B cell (primary cell): ENCODE measurements around the gene ZNF597. TPM values are rescaled to one million over a fixed set of nuclear protein-coding genes. Genes with fewer than 3 reads are reported as not detected.

Source experiments
- ATAC-seq: fragments of 200-7000 bp; cut with Tn5 transposase; one replicate; pipeline ENCODE4 v1.10.0; 2021; ENCODE audit warnings: low read depth, mild to moderate bottlenecking, moderate number of reproducible peaks, moderate library complexity
- CTCF ChIA-PET: fragments of 350-600 bp; sonication (Branson Sonifier 250); formaldehyde crosslinking; loops from one replicate; lab custom pipeline; 2021; ENCODE audit warnings: antibody characterized with exemption, inconsistent platforms; lab: Charles Lee
- POLR2A ChIA-PET: fragments of 350-600 bp; sonication (Branson Sonifier 250); formaldehyde crosslinking; loops from one replicate; lab custom pipeline; 2021; ENCODE audit warnings: antibody characterized with exemption; lab: Charles Lee
- DNase-seq: peaks from one replicate; pipeline ENCODE4 v3.0.0; 2013
- H2AFZ ChIP-seq: 2 replicates; pipeline ENCODE4 v1.6.1; 2012; ENCODE audit warnings: mild to moderate bottlenecking, low read depth, low read length; ENCODE audit not compliant: insufficient read depth, poor library complexity, severe bottlenecking
- H3K27ac ChIP-seq, 2 donors: 1 replicate in 1 of 2; 2 replicates in 1 of 2; pipeline ENCODE4 v1.5.1; 2012 to 2013; ENCODE audit warnings: low read length in 2 of 2, mild to moderate bottlenecking in 2 of 2, moderate library complexity in 1 of 2
- H3K27me3 ChIP-seq, 4 experiments: fragments of 200-600 bp in 1 of 4; sonication (generic) in 1 of 4; replicated peaks in 1 of 4; 1 replicate in 2 of 4; 2 replicates in 2 of 4; pipeline versions ENCODE4 v1.6.1 to v1.7.0; 2013 to 2016; ENCODE audit warnings: low read length in 3 of 4, mild to moderate bottlenecking in 2 of 4, mixed read lengths in 1 of 4, moderate library complexity in 1 of 4; ENCODE audit not compliant: insufficient read depth in 4 of 4, control insufficient read depth in 3 of 4; ENCODE audit errors: control extremely low read depth in 1 of 4
- H3K36me3 ChIP-seq, 2 experiments: replicated peaks in 1 of 2; 1 replicate in 1 of 2; 2 replicates in 1 of 2; pipeline versions ENCODE4 v1.6.1 to v1.7.1; 2013; ENCODE audit warnings: low read length in 1 of 2; ENCODE audit not compliant: insufficient read depth in 2 of 2, control insufficient read depth in 1 of 2; ENCODE audit errors: control extremely low read depth in 1 of 2, extremely low read depth in 1 of 2
- H3K4me1 ChIP-seq, 2 donors: fragments of 200-600 bp in 1 of 2; sonication (generic) in 1 of 2; 1 replicate in 1 of 2; 2 replicates in 1 of 2; pipeline versions ENCODE4 v1.5.1 to v1.6.1; 2013 to 2017; ENCODE audit warnings: low read length in 2 of 2; ENCODE audit not compliant: control insufficient read depth in 2 of 2, insufficient read depth in 2 of 2
- H3K4me2 ChIP-seq: replicated peaks from 2 replicates; pipeline ENCODE3; 2012; ENCODE audit warnings: mild to moderate bottlenecking, low read depth, low read length; ENCODE audit not compliant: poor library complexity, severe bottlenecking
- H3K4me3 ChIP-seq, 5 experiments: fragments of 200-600 bp in 1 of 5; sonication (generic) in 1 of 5; 1 replicate in 3 of 5; 2 replicates in 2 of 5; pipeline versions ENCODE4 v1.5.1 to v1.7.0; 2011 to 2016; ENCODE audit warnings: low read length in 4 of 5, mild to moderate bottlenecking in 4 of 5, low read depth in 2 of 5, control low read depth in 1 of 5, moderate library complexity in 1 of 5; ENCODE audit not compliant: insufficient read depth in 1 of 5; ENCODE audit errors: control extremely low read depth in 1 of 5, extremely low read depth in 1 of 5
- H3K79me2 ChIP-seq: fragments of 200-600 bp; sonication (generic); one replicate; pipeline ENCODE4 v1.6.0; 2016; ENCODE audit warnings: low read length; ENCODE audit not compliant: control insufficient read depth, insufficient read depth
- H3K9ac ChIP-seq: fragments of 200-600 bp; sonication (generic); 2 replicates; pipeline ENCODE4 v1.6.1; 2017; ENCODE audit warnings: mild to moderate bottlenecking, low read length, moderate library complexity
- H3K9me3 ChIP-seq, 3 donors: one replicate each; pipeline versions ENCODE4 v1.6.1 to v1.7.1; 2013; ENCODE audit warnings: low read length in 2 of 3; ENCODE audit not compliant: control insufficient read depth in 2 of 3, insufficient read depth in 1 of 3; ENCODE audit errors: control extremely low read depth in 1 of 3
- H4K20me1 ChIP-seq: 2 replicates; pipeline ENCODE4 v1.6.0; 2012; ENCODE audit warnings: mild to moderate bottlenecking, low read length; ENCODE audit not compliant: insufficient read depth, control insufficient read depth, poor library complexity, severe bottlenecking
- H3K27ac Mint-ChIP-seq: one replicate; pipeline ENCODE4 v1.8.0; 2021; ENCODE audit warnings: mixed read lengths
- H3K27me3 Mint-ChIP-seq: one replicate; pipeline ENCODE4 v1.8.0; 2021; ENCODE audit warnings: mixed read lengths
- H3K4me1 Mint-ChIP-seq: one replicate; pipeline ENCODE4 v1.8.0; 2021; ENCODE audit warnings: mixed read lengths
- H3K4me3 Mint-ChIP-seq: one replicate; pipeline ENCODE4 v1.8.0; 2021; ENCODE audit warnings: mixed read lengths
- H3K9me3 Mint-ChIP-seq: one replicate; pipeline ENCODE4 v1.8.0; 2022; ENCODE audit warnings: mixed read lengths; ENCODE audit not compliant: insufficient read depth
- CTCF ChIP-seq: fragments of 200-600 bp; IDR thresholded peaks from one replicate; pipeline ENCODE4 v1.8.0; 2022; ENCODE audit warnings: antibody characterized with exemption, mild to moderate bottlenecking
- EZH2 ChIP-seq: IDR thresholded peaks from 2 replicates; pipeline ENCODE4 v1.6.1; 2012; ENCODE audit warnings: borderline replicate concordance, low read depth, mild to moderate bottlenecking, moderate library complexity, low read length; ENCODE audit not compliant: insufficient read depth, poor library complexity, severe bottlenecking
- WGBS: methylation state at CpG from one replicate; pipeline ENCODE4 v1.1.5; 2013; ENCODE audit warnings: missing lambda C conversion rate; ENCODE audit not compliant: insufficient coverage; 5-methylcytosine and 5-hydroxymethylcytosine counted together
- intact Hi-C: fragments of 100-400 bp; cut with micrococcal nuclease; formaldehyde crosslinking; loops from one replicate; pipeline ENCODE4 v1.10.0; 2022
- polyA plus RNA-seq: library from polyadenylated mRNA; depleted of rRNA; stranded (reverse); fragments of >200 nt; gene quantifications from 2 replicates; pipeline ENCODE4 v1.2.3, GENCODE V29; 2012
- total RNA-seq, 2 donors: library from RNA; stranded (reverse); fragments of 120-200 nt in 1 of 2; gene quantifications; 1 replicate in 1 of 2; 2 replicates in 1 of 2; pipeline versions ENCODE4 v1.2.3 to v1.2.4, GENCODE V29; 2013 to 2022

ZNF597 gene
- total and polyA plus RNA-seq, 2 donors (not counting 1 experiment from before 2014, with no cell fraction given): 1.3 to 5.0 TPM

DNA sequence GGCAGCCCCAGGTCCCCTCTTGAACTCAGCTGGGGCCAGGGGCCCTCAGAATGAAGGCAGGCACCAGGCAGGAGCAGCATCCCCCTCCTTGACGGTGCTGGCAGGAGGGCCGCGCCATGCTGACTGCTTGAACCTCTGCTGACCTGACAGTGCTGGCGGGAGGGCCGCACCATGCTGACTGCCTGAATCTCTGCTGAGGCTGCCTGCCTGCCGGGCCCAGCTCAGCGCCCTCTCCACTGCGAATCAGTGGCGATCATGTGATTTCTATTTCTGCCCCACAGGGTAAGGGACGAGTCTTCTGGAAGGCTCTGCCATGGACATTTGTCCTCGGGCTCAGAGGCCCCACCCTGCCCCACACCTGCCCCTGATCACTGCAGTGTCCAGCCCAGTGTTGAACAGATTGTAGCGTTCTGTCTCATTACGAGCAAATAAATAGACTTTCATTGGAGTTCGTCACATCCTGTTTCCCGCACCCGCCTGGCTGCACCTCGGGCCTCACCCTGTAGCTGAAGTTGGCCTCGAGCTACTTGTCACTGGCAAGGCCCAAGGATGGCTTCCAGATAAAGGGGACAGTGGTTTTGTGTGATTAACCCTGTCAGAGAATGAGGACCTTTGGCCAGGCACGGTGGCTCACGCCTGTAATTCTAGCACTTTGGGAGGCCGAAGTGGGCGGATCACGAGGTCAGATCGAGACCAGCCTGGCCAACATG is 43.4 kb upstream of the ZNF597 start:
- H3K27me3 ChIP-seq: no peaks in the 10 kb centered on the region
- H3K9me3 ChIP-seq: no peaks in the 10 kb centered on the region
- no peak for ATAC-seq
- no peak overlapping the region for H3K9ac ChIP-seq
- ChIA-PET CTCF (no interaction called here), POLR2A (no interaction called here)
- H3K36me3 ChIP-seq: peaks cover 0 to 46% of the 10 kb centered on the region in 2 experiments
- peaks cover 4% of the 10 kb centered on the region for H4K20me1 ChIP-seq
- H3K27ac Mint-ChIP-seq: no peak overlapping the region
- no peak for TF ChIP-seq EZH2
- no peak for TF ChIP-seq CTCF
- WGBS: 97% methylated on average over 24 of the region's 24 CpGs
- intact Hi-C loops: no loop called here
- no peaks in the 10 kb centered on the region for H3K4me1 ChIP-seq
- H3K4me3 Mint-ChIP-seq: no peak overlapping the region
- no peak overlapping the region for H2AFZ ChIP-seq
- H3K9me3 Mint-ChIP-seq: no peaks in the 10 kb centered on the region
- no peak overlapping the region for H3K4me2 ChIP-seq
- H3K27me3 Mint-ChIP-seq: no peaks in the 10 kb centered on the region
- DNase-seq: no peak
- no peak overlapping the region for H3K4me3 ChIP-seq
- no peak overlapping the region for H3K27ac ChIP-seq
- no peaks in the 10 kb centered on the region for H3K79me2 ChIP-seq
- no peaks in the 10 kb centered on the region for H3K4me1 Mint-ChIP-seq

DNA sequence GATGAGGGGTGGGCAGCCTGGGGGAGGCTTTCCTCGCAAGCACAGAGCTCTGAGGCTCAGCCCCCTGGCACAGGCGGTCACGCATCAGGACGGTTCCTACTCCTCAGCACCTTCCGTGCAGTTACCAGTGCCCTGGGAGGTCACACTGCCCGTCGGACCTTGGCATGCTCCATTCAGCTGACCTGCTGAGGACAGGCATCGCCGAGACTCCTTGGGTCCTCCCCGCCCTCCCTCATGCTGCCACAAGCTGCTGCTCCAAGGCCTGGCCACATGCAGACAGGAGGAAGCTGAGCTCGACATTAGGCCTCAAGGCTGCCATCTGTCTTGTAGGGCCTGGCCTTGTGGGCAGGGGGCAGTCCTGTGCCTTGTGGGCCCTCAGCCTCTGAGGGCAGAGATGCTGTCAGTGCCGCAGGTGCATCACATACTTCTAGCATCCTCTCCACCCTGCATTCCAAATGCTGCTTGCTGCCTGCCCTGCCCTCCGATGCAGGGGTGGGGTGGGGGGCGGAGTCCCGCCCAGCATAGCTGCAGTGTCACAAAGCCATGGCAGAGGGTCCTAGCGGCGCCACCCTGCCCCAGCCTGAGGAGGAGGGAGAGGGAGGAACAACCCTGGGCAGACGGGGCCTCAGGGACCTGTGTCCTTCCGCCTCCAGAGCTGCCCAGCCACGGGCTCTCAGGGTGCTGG is 42.7 kb upstream of the ZNF597 start:
- H3K27ac Mint-ChIP-seq: no peak overlapping the region
- WGBS: 97% methylated on average over 19 of the region's 20 CpGs
- H3K4me2 ChIP-seq: no peak overlapping the region
- H3K36me3 ChIP-seq: peaks cover 0 to 53% of the 10 kb centered on the region in 2 experiments
- intact Hi-C loops: no loop called here
- DNase-seq (no peak), ATAC-seq (no peak)
- no peaks in the 10 kb centered on the region for H3K27me3 Mint-ChIP-seq
- H3K9me3 ChIP-seq: no peaks in the 10 kb centered on the region
- no peak overlapping the region for H2AFZ ChIP-seq
- ChIA-PET POLR2A (no interaction called here), CTCF (no interaction called here)
- H3K27me3 ChIP-seq: no peaks in the 10 kb centered on the region
- H3K4me1 ChIP-seq: no peaks in the 10 kb centered on the region
- H3K4me1 Mint-ChIP-seq: no peaks in the 10 kb centered on the region
- no peak overlapping the region for H3K4me3 ChIP-seq
- TF ChIP-seq CTCF (no peak), EZH2 (no peak)
- no peak overlapping the region for H3K27ac ChIP-seq
- H3K4me3 Mint-ChIP-seq: no peak overlapping the region
- peaks cover 10% of the 10 kb centered on the region for H4K20me1 ChIP-seq
- H3K9ac ChIP-seq: no peak overlapping the region
- no peaks in the 10 kb centered on the region for H3K9me3 Mint-ChIP-seq
- peaks cover 2% of the 10 kb centered on the region for H3K79me2 ChIP-seq
